H1 (cell line): ENCODE data around the gene NOTUM. TPM values are rescaled to one million over a fixed set of nuclear protein-coding genes. Genes with fewer than 3 reads are reported as not detected.

Source experiments
- CTCF ChIA-PET: fragments of 300-600 bp; sonication (Branson Sonifier 250); formaldehyde crosslinking; loops from one replicate; lab custom pipeline; 2021; ENCODE audit not compliant: partially characterized antibody; lab: Charles Lee
- POLR2A ChIA-PET: fragments of 300-600 bp; sonication (Branson Sonifier 250); formaldehyde crosslinking; loops from one replicate; lab custom pipeline; 2021; ENCODE audit warnings: inconsistent platforms; ENCODE audit not compliant: partially characterized antibody; lab: Charles Lee
- DNase-seq, 2 experiments: peaks; one replicate each; pipeline versions ENCODE4 v3.0.0 to v3.0.0-alpha.2; 2010 to 2022; ENCODE audit warnings: low spot score in 2 of 2, low read depth in 1 of 2, mixed read lengths in 1 of 2
- FAIRE-seq: peaks from 2 replicates; lab custom pipeline; 2011; peaks lifted over from hg19 to GRCh38; lab: Jason Lieb, UNC
- H2AFZ ChIP-seq: 2 replicates; pipeline ENCODE4 v1.8.1; 2012; ENCODE audit warnings: low read length, inconsistent platforms
- H2AK5ac ChIP-seq: 2 replicates; pipeline ENCODE4 v1.6.1; 2013; ENCODE audit warnings: low read depth, low read length
- H2BK120ac ChIP-seq: replicated peaks from 2 replicates; pipeline ENCODE3; 2013; ENCODE audit warnings: low read depth, low read length, inconsistent platforms
- H2BK12ac ChIP-seq: 2 replicates; pipeline ENCODE4 v1.6.1; 2013; ENCODE audit warnings: low read depth, low read length
- H2BK15ac ChIP-seq: 2 replicates; pipeline ENCODE4 v1.6.1; 2013; ENCODE audit warnings: low read length
- H2BK20ac ChIP-seq: 2 replicates; pipeline ENCODE4 v1.6.1; 2013; ENCODE audit warnings: low read length
- H2BK5ac ChIP-seq: 2 replicates; pipeline ENCODE4 v1.6.1; 2013; ENCODE audit warnings: low read depth, low read length
- H3K14ac ChIP-seq: 2 replicates; pipeline ENCODE4 v1.6.1; 2013; ENCODE audit warnings: inconsistent platforms; ENCODE audit not compliant: insufficient read length
- H3K18ac ChIP-seq: 2 replicates; pipeline ENCODE4 v1.6.1; 2013; ENCODE audit warnings: low read length; ENCODE audit errors: extremely low read depth
- H3K23ac ChIP-seq: 2 replicates; pipeline ENCODE4 v1.6.1; 2013; ENCODE audit warnings: inconsistent platforms; ENCODE audit not compliant: insufficient read length
- H3K23me2 ChIP-seq: 2 replicates; pipeline ENCODE4 v1.6.1; 2013; ENCODE audit warnings: low read depth, low read length
- H3K27ac ChIP-seq: 2 replicates; pipeline ENCODE4 v1.6.1; 2011; ENCODE audit warnings: low read depth, low read length, inconsistent platforms
- H3K27me3 ChIP-seq, 4 experiments: replicated peaks in 1 of 4; 1 replicate in 1 of 4; 2 replicates in 3 of 4; pipeline versions ENCODE4 v1.6.1 to v1.8.1; 2011 to 2013; ENCODE audit warnings: low read length in 3 of 4, mild to moderate bottlenecking in 3 of 4, inconsistent platforms in 2 of 4, mixed read lengths in 2 of 4, moderate library complexity in 1 of 4; ENCODE audit not compliant: control insufficient read depth in 3 of 4, insufficient read depth in 3 of 4; ENCODE audit errors: extremely low read depth in 1 of 4
- H3K36me3 ChIP-seq, 4 experiments: 2 replicates each; pipeline versions ENCODE4 v1.6.1 to v1.8.1; 2011 to 2013; ENCODE audit warnings: mild to moderate bottlenecking in 4 of 4, low read length in 3 of 4, moderate library complexity in 2 of 4, control low read depth in 1 of 4, inconsistent platforms in 1 of 4; ENCODE audit not compliant: insufficient read depth in 4 of 4, control insufficient read depth in 2 of 4
- H3K4ac ChIP-seq: replicated peaks from 2 replicates; pipeline ENCODE3; 2013; ENCODE audit warnings: low read length, low read depth, mixed read lengths, inconsistent platforms; ENCODE audit not compliant: insufficient read length
- H3K4me1 ChIP-seq, 4 experiments: replicated peaks in 1 of 4; 1 replicate in 1 of 4; 2 replicates in 3 of 4; pipeline versions ENCODE4 v1.6.1 to v1.8.1; 2011 to 2013; ENCODE audit warnings: low read length in 3 of 4, inconsistent platforms in 2 of 4, mixed read lengths in 1 of 4; ENCODE audit not compliant: insufficient read depth in 4 of 4, control insufficient read depth in 3 of 4
- H3K4me2 ChIP-seq, 2 experiments: 2 replicates each; pipeline versions ENCODE4 v1.6.1 to v1.8.1; 2011 to 2013; ENCODE audit warnings: low read depth in 2 of 2, low read length in 2 of 2, control low read depth in 1 of 2, inconsistent platforms in 1 of 2, mild to moderate bottlenecking in 1 of 2; ENCODE audit not compliant: insufficient read depth in 1 of 2
- H3K4me3 ChIP-seq, 4 experiments: fragments of 200-600, 300-600 bp in 1 of 4; sonication (generic), shearing (Covaris generic), sonication (Bioruptor Twin) in 1 of 4; 2 replicates each; pipeline versions ENCODE4 v1.5.1 to v1.8.1; 2011 to 2016; ENCODE audit warnings: low read length in 4 of 4, low read depth in 3 of 4, control low read depth in 2 of 4, inconsistent platforms in 2 of 4, mild to moderate bottlenecking in 2 of 4, mixed read lengths in 1 of 4, moderate library complexity in 1 of 4; ENCODE audit not compliant: insufficient read depth in 2 of 4; ENCODE audit errors: extremely low read depth in 1 of 4
- H3K56ac ChIP-seq: replicated peaks from 2 replicates; pipeline ENCODE3; 2013; ENCODE audit warnings: low read depth, mild to moderate bottlenecking, mixed read lengths, low read length, inconsistent platforms; ENCODE audit not compliant: insufficient read length
- H3K79me1 ChIP-seq: 2 replicates; pipeline ENCODE4 v1.6.1; 2013; ENCODE audit warnings: low read depth, low read length, control low read depth
- H3K79me2 ChIP-seq, 2 experiments: 2 replicates each; pipeline versions ENCODE4 v1.6.1 to v1.8.1; 2012 to 2013; ENCODE audit warnings: low read length in 2 of 2, mild to moderate bottlenecking in 2 of 2, inconsistent platforms in 1 of 2; ENCODE audit not compliant: insufficient read depth in 2 of 2, control insufficient read depth in 1 of 2
- H3K9ac ChIP-seq, 4 experiments: replicated peaks in 1 of 4; 1 replicate in 1 of 4; 2 replicates in 3 of 4; pipeline versions ENCODE4 v1.6.1 to v1.8.1; 2011 to 2013; ENCODE audit warnings: low read depth in 3 of 4, low read length in 3 of 4, control low read depth in 2 of 4, mild to moderate bottlenecking in 2 of 4, moderate library complexity in 2 of 4, inconsistent platforms in 1 of 4; ENCODE audit errors: extremely low read depth in 1 of 4
- H3K9me3 ChIP-seq, 2 experiments: 2 replicates each; pipeline versions ENCODE4 v1.6.1 to v1.8.1; 2012 to 2013; ENCODE audit warnings: mild to moderate bottlenecking in 2 of 2, moderate library complexity in 2 of 2, control low read depth in 1 of 2, inconsistent platforms in 1 of 2, low read depth in 1 of 2, low read length in 1 of 2, mixed read lengths in 1 of 2; ENCODE audit not compliant: insufficient read depth in 2 of 2
- H4K20me1 ChIP-seq, 2 experiments: replicated peaks in 1 of 2; 2 replicates each; pipeline versions ENCODE3 to v1.8.1; 2011 to 2013; ENCODE audit warnings: inconsistent platforms in 2 of 2, low read length in 2 of 2, mild to moderate bottlenecking in 1 of 2; ENCODE audit not compliant: insufficient read depth in 2 of 2, control insufficient read depth in 1 of 2
- H4K5ac ChIP-seq: 2 replicates; pipeline ENCODE4 v1.6.1; 2013; ENCODE audit warnings: low read length, low read depth, mixed read lengths, inconsistent platforms; ENCODE audit not compliant: insufficient read length
- H4K8ac ChIP-seq: 2 replicates; pipeline ENCODE4 v1.8.0; 2013; ENCODE audit warnings: mild to moderate bottlenecking, moderate library complexity, low read length, inconsistent platforms; ENCODE audit not compliant: insufficient read depth; ENCODE audit errors: extremely low read depth
- H4K91ac ChIP-seq: replicated peaks from 2 replicates; pipeline ENCODE3; 2013; ENCODE audit warnings: low read length, mixed read lengths, inconsistent platforms; ENCODE audit not compliant: insufficient read length
- ATF2 ChIP-seq: IDR thresholded peaks from 2 replicates; pipeline ENCODE4 v1.6.1; 2012; ENCODE audit warnings: low read length, inconsistent platforms
- HDAC2 ChIP-seq, 2 experiments: fragments of 300-600 bp in 1 of 2; sonication (generic) in 1 of 2; IDR thresholded peaks; 2 replicates each; pipeline ENCODE4 v1.6.1; 2011 to 2012; ENCODE audit warnings: low read depth in 2 of 2, low read length in 2 of 2, mild to moderate bottlenecking in 2 of 2, moderate library complexity in 2 of 2, borderline replicate concordance in 1 of 2, inconsistent platforms in 1 of 2
- MAFK ChIP-seq: IDR thresholded peaks from 2 replicates; pipeline ENCODE4 v1.6.1; 2012; ENCODE audit warnings: low read depth, mild to moderate bottlenecking, improper control_type of control experiment, low read length
- SAP30 ChIP-seq: fragments of 300-600 bp; sonication (generic); IDR thresholded peaks from 2 replicates; pipeline ENCODE4 v1.7.1; 2012; ENCODE audit warnings: low read length, moderate library complexity, mild to moderate bottlenecking, inconsistent platforms; ENCODE audit not compliant: insufficient read depth, insufficient replicate concordance
- SP4 ChIP-seq: IDR thresholded peaks from 2 replicates; pipeline ENCODE4 v1.6.1; 2012; ENCODE audit warnings: low read length, inconsistent platforms
- WGBS, 2 experiments: shearing (Covaris generic) in 1 of 2; methylation state at CpG; one replicate each; pipeline versions ENCODE4 v1.1.6 to v1.1.7; 2013 to 2015; ENCODE audit warnings: low lambda C conversion rate in 2 of 2, mixed read lengths in 2 of 2, inconsistent platforms in 1 of 2, low coverage in 1 of 2, missing lambda C conversion rate in 1 of 2; ENCODE audit not compliant: insufficient replicate concordance in 2 of 2, insufficient coverage in 1 of 2, insufficient read length in 1 of 2; ENCODE audit errors: extremely low coverage in 1 of 2, missing lambda C conversion rate in 1 of 2; 5-methylcytosine and 5-hydroxymethylcytosine counted together
- polyA plus RNA-seq, 7 experiments: library from polyadenylated mRNA; depleted of rRNA in 3 of 7; stranded (reverse) in 5 of 7; unstranded in 2 of 7; fragments of >200 nt in 5 of 7; fragments of 200-250 nt in 2 of 7; gene quantifications; 1 replicate in 5 of 7; 2 replicates in 1 of 7; 4 replicates in 1 of 7; pipeline versions ENCODE4 v1.2.1 to v1.2.3, GENCODE V29; 2011 to 2013; ENCODE audit warnings: missing spikeins in 2 of 7, mixed read lengths in 2 of 7
- total RNA-seq: library from RNA; stranded (reverse); fragmentation: NEBNext Ultra II Directional; extraction: Animal tissue kit (Norgen Biotek cat#: 25700); gene quantifications from 2 replicates; pipeline ENCODE4 v1.2.1, GENCODE V29; 2021
- TF ChIP-seq, protein P1 (sequence below): IDR thresholded peaks from 2 replicates; pipeline ENCODE4 v1.6.1; 2012; ENCODE audit warnings: inconsistent platforms
- TF ChIP-seq, protein P2 (sequence below): IDR thresholded peaks from 2 replicates; pipeline ENCODE4 v1.6.1; 2011; ENCODE audit warnings: low read length, improper control_type of control experiment

Gene NOTUM
- total and polyA plus RNA-seq, 2 of the 8 experiments (the other 6 are each of a cell fraction or from before 2014, with no cell fraction given) = 0.45 to 0.76 TPM

- FAIRE-seq = no peak
- ChIA-PET CTCF (interaction anchor here (0.6 to 1.8 kb wide), 5 partner anchors 9 to 55 kb away, joined by 3 to 5 read pairs (median 3); no protein-coding TSS in a partner anchor), POLR2A (interaction anchor here (0.7 to 1.4 kb wide), 2 partner anchors 15 to 260 kb away, joined by 3 to 4 read pairs; no protein-coding TSS in a partner anchor)
- Histone ChIP-seq H3K23me2 (peaks cover 2% of the 10 kb centered on the region; the same call in 1 of the 2 replicates), H2AFZ (no peak overlapping the region), H3K14ac (no peak overlapping the region), H3K79me1 (0 out of 2 replicates have a peak, but pooled peaks cover 3% of the 10 kb centered on the region), H3K4me3 (no peak overlapping the region), H2BK120ac (no peak overlapping the region), H3K4ac (no peak overlapping the region), H4K5ac (no peak overlapping the region), H3K9ac (no peak overlapping the region), H3K27ac (no peak overlapping the region), H3K36me3 (peaks cover 2 to 25% (median 16%) of the 10 kb centered on the region in 4 experiments; a peak in 6 of 8 replicates), H3K4me1 (peaks cover 0 to 3% (median under 1%) of the 10 kb centered on the region in 4 experiments; a peak in 4 of 7 replicates), H3K27me3 (no peaks in the 10 kb centered on the region), H2BK20ac (no peak overlapping the region), H2AK5ac (no peak overlapping the region), H3K18ac (no peak overlapping the region), H4K8ac (no peak overlapping the region), H3K23ac (no peak overlapping the region), H2BK12ac (no peak overlapping the region), H3K9me3 (no peaks in the 10 kb centered on the region), H4K20me1 (peaks cover 0 to 8% of the 10 kb centered on the region in 2 experiments), H3K79me2 (0 out of 4 replicates have a peak, but pooled peaks cover 0 to 4% of the 10 kb centered on the region in 2 experiments), H3K4me2 (no peak overlapping the region), H2BK5ac (no peak overlapping the region), H3K56ac (no peak overlapping the region), H2BK15ac (no peak overlapping the region), H4K91ac (no peak overlapping the region)
- DNase-seq = no peak
- 92% methylated on average over 23 of the region's 35 CpGs; no CpG with 5 or more reads in 1 of the 2 experiments for whole genome bisulfite sequencing, 2 experiments
- TF ChIP-seq MAFK = no peak
- no peak for TF ChIP-seq SP4
- no peak for TF ChIP-seq HDAC2 (IDR thresholded peaks at IDR 0.05; ENCODE audit: borderline replicate concordance in 1 of 2, low read depth in 2 of 2, low read length in 2 of 2)
- TF ChIP-seq ATF2 = no peak
- TF ChIP-seq, protein P1, sequence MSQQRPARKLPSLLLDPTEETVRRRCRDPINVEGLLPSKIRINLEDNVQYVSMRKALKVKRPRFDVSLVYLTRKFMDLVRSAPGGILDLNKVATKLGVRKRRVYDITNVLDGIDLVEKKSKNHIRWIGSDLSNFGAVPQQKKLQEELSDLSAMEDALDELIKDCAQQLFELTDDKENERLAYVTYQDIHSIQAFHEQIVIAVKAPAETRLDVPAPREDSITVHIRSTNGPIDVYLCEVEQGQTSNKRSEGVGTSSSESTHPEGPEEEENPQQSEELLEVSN = no peak
- no peak for TF ChIP-seq SAP30
- TF ChIP-seq, protein P2, sequence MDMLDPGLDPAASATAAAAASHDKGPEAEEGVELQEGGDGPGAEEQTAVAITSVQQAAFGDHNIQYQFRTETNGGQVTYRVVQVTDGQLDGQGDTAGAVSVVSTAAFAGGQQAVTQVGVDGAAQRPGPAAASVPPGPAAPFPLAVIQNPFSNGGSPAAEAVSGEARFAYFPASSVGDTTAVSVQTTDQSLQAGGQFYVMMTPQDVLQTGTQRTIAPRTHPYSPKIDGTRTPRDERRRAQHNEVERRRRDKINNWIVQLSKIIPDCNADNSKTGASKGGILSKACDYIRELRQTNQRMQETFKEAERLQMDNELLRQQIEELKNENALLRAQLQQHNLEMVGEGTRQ = no peak
Observed at GRCh38 chr17:81983011-81983638, 22.1 kb upstream of the NOTUM start.
